ENCODE results near the gene YJEFN3.

The YJEFN3 gene

GRCh38 chr19:19500975-19501644 is 27.6 kb upstream of the YJEFN3 start:
- no peaks in the 10 kb centered on the region for H3K9me3 ChIP-seq (ENCODE audit: control insufficient read depth, low read length)
- no peaks in the 10 kb centered on the region for H3K27me3 ChIP-seq (replicated peaks; ENCODE audit: control insufficient read depth, insufficient read depth, low read length)
- H3K36me3 ChIP-seq (ENCODE audit: control insufficient read depth, insufficient read depth, low read length, severe bottlenecking), result peaks cover 85% of the 10 kb centered on the region
- no peak overlapping the region for H3K4me3 ChIP-seq (ENCODE audit: low read length)
- H3K9ac ChIP-seq (ENCODE audit: low read length), result no peak overlapping the region
- H3K4me1 ChIP-seq (ENCODE audit: control insufficient read depth, insufficient read depth, low read length), result no peaks in the 10 kb centered on the region
- DNase-seq (ENCODE audit: low read depth), result no peak

- Histone ChIP-seq H3K4me1 (ENCODE audit: control insufficient read depth, insufficient read depth, low read length) (no peaks in the 10 kb centered on the region), H3K4me3 (ENCODE audit: low read length) (no peak overlapping the region), H3K9me3 (ENCODE audit: control insufficient read depth, low read length) (no peaks in the 10 kb centered on the region), H3K36me3 (ENCODE audit: control insufficient read depth, insufficient read depth, low read length, severe bottlenecking) (peaks cover 85% of the 10 kb centered on the region), H3K9ac (ENCODE audit: low read length) (no peak overlapping the region), H3K27me3 (replicated peaks; ENCODE audit: control insufficient read depth, insufficient read depth, low read length) (no peaks in the 10 kb centered on the region)
- no peak for DNase-seq (ENCODE audit: low read depth)
These were observed 26.9 kb upstream of the YJEFN3 start for GRCh38 chr19:19501798-19502197.

- no peak overlapping the region for H3K4me3 ChIP-seq (ENCODE audit: low read length)
- no peaks in the 10 kb centered on the region for H3K4me1 ChIP-seq (ENCODE audit: control insufficient read depth, insufficient read depth, low read length)
- peaks cover 86% of the 10 kb centered on the region for H3K36me3 ChIP-seq (ENCODE audit: control insufficient read depth, insufficient read depth, low read length, severe bottlenecking)
- DNase-seq (ENCODE audit: low read depth), result no peak
- H3K27me3 ChIP-seq (replicated peaks; ENCODE audit: control insufficient read depth, insufficient read depth, low read length), result no peaks in the 10 kb centered on the region
- H3K9me3 ChIP-seq (ENCODE audit: control insufficient read depth, low read length), result no peaks in the 10 kb centered on the region
- H3K9ac ChIP-seq (ENCODE audit: low read length), result no peak overlapping the region
These were observed 26.4 kb upstream of the YJEFN3 start for GRCh38 chr19:19502281-19502680.

- Histone ChIP-seq H3K9ac (ENCODE audit: low read length) (no peak overlapping the region), H3K9me3 (ENCODE audit: control insufficient read depth, low read length) (no peaks in the 10 kb centered on the region), H3K36me3 (ENCODE audit: control insufficient read depth, insufficient read depth, low read length, severe bottlenecking) (peaks cover 91% of the 10 kb centered on the region), H3K4me1 (ENCODE audit: control insufficient read depth, insufficient read depth, low read length) (no peaks in the 10 kb centered on the region), H3K4me3 (ENCODE audit: low read length) (no peak overlapping the region), H3K27me3 (replicated peaks; ENCODE audit: control insufficient read depth, insufficient read depth, low read length) (no peaks in the 10 kb centered on the region)
- DNase-seq (ENCODE audit: low read depth), result no peak
These were observed 25.7 kb upstream of the YJEFN3 start for GRCh38 chr19:19502808-19503602.

DNA sequence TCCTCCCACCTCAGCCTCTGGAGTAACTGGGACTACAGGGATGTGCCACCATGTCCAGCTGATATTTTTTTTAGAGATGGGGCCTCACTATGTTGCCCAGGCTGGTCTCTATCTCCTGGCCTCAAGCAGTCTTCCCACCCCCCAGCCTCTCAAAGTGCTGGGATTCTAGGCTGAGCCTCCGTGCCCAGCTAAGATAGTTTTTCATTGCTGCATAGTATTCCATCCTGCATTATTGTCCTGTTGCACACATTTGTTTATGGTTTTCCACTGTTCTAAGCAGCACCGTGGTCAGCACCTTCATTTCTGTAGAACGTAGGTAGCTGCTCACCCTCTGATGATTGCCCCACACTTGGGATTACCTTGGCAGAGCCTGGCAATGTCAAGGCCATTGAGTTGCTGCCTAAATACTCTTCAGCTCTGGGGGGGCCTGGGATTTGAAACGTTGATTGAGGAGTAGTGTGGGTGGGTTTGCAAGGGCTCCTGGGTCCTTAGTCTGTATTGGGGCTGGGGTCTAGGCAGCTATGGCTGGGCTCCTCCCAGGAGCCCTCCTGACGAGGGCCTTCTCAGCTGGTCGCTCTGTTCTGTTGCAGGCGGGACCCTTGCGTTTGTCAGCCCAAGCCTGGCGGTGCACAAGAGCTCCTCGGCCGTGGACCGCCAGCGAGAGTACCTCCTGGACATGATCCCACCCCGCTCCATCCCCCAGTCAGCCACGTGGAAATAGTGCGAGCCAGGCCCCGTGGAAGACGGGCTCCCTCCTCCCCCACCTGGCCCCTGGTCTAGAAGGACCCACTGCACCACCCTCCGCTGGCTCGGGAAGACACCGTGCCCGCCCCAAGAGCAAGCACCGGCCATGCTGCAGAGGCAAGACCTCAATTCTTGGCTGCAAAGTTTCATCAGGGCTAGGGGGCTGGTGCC is 23.7 kb upstream of the YJEFN3 start:
- no peak overlapping the region for H3K4me3 ChIP-seq (ENCODE audit: low read length)
- H3K27me3 ChIP-seq (replicated peaks; ENCODE audit: control insufficient read depth, insufficient read depth, low read length), result no peaks in the 10 kb centered on the region
- no peak overlapping the region for H3K9ac ChIP-seq (ENCODE audit: low read length)
- H3K4me1 ChIP-seq (ENCODE audit: control insufficient read depth, insufficient read depth, low read length), result no peaks in the 10 kb centered on the region
- no peaks in the 10 kb centered on the region for H3K9me3 ChIP-seq (ENCODE audit: control insufficient read depth, low read length)
- DNase-seq (ENCODE audit: low read depth), result no peak
- peaks cover 75% of the 10 kb centered on the region for H3K36me3 ChIP-seq (ENCODE audit: control insufficient read depth, insufficient read depth, low read length, severe bottlenecking)

GRCh38 chr19:19505669-19506326 is 22.9 kb upstream of the YJEFN3 start:
- Histone ChIP-seq H3K4me1 (ENCODE audit: control insufficient read depth, insufficient read depth, low read length) (no peaks in the 10 kb centered on the region), H3K9me3 (ENCODE audit: control insufficient read depth, low read length) (no peaks in the 10 kb centered on the region), H3K4me3 (ENCODE audit: low read length) (no peak overlapping the region), H3K36me3 (ENCODE audit: control insufficient read depth, insufficient read depth, low read length, severe bottlenecking) (peaks cover 68% of the 10 kb centered on the region), H3K9ac (ENCODE audit: low read length) (no peak overlapping the region), H3K27me3 (replicated peaks; ENCODE audit: control insufficient read depth, insufficient read depth, low read length) (no peaks in the 10 kb centered on the region)
- DNase-seq (ENCODE audit: low read depth), result no peak

DNA sequence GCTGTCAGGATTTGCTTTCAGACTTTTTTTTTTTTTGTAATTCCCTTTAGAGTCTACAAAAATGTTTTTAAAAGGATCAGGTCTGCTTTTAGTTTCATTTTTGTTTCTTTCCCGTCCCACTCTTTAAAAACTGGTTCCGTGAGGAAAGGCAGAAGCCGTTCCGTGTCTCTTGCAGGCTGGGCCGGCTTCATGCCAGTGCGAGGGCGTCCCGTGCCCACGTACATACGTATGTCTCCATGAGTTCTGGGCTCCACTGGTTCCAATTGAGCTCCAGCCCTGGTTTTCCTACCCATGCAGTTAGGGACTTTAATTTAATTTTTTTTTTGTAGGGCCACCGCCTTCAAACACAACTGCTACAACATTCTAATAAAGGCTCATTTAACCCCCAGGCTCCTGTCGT is 22.1 kb upstream of the YJEFN3 start:
- no peaks in the 10 kb centered on the region for H3K4me1 ChIP-seq (ENCODE audit: control insufficient read depth, insufficient read depth, low read length)
- peaks cover 60% of the 10 kb centered on the region for H3K36me3 ChIP-seq (ENCODE audit: control insufficient read depth, insufficient read depth, low read length, severe bottlenecking)
- no peak overlapping the region for H3K9ac ChIP-seq (ENCODE audit: low read length)
- H3K9me3 ChIP-seq (ENCODE audit: control insufficient read depth, low read length), result no peaks in the 10 kb centered on the region
- DNase-seq (ENCODE audit: low read depth), result no peak
- H3K27me3 ChIP-seq (replicated peaks; ENCODE audit: control insufficient read depth, insufficient read depth, low read length), result no peaks in the 10 kb centered on the region
- H3K4me3 ChIP-seq (ENCODE audit: low read length), result no peak overlapping the region

- Histone ChIP-seq H3K36me3 (ENCODE audit: control insufficient read depth, insufficient read depth, low read length, severe bottlenecking) (peaks cover 52% of the 10 kb centered on the region), H3K9me3 (ENCODE audit: control insufficient read depth, low read length) (no peaks in the 10 kb centered on the region), H3K4me1 (ENCODE audit: control insufficient read depth, insufficient read depth, low read length) (no peaks in the 10 kb centered on the region), H3K4me3 (ENCODE audit: low read length) (no peak overlapping the region), H3K27me3 (replicated peaks; ENCODE audit: control insufficient read depth, insufficient read depth, low read length) (no peaks in the 10 kb centered on the region), H3K9ac (ENCODE audit: low read length) (no peak overlapping the region)
- DNase-seq (ENCODE audit: low read depth), result no peak
These were observed 21.4 kb upstream of the YJEFN3 start for GRCh38 chr19:19507354-19507753.

- H3K9ac ChIP-seq (ENCODE audit: low read length), result no peak overlapping the region
- no peaks in the 10 kb centered on the region for H3K9me3 ChIP-seq (ENCODE audit: control insufficient read depth, low read length)
- peaks cover 44% of the 10 kb centered on the region for H3K36me3 ChIP-seq (ENCODE audit: control insufficient read depth, insufficient read depth, low read length, severe bottlenecking)
- DNase-seq (ENCODE audit: low read depth), result no peak
- no peaks in the 10 kb centered on the region for H3K4me1 ChIP-seq (ENCODE audit: control insufficient read depth, insufficient read depth, low read length)
- H3K27me3 ChIP-seq (replicated peaks; ENCODE audit: control insufficient read depth, insufficient read depth, low read length), result no peaks in the 10 kb centered on the region
- no peak overlapping the region for H3K4me3 ChIP-seq (ENCODE audit: low read length)
These were observed 20.5 kb upstream of the YJEFN3 start for GRCh38 chr19:19508217-19508616.

DNA sequence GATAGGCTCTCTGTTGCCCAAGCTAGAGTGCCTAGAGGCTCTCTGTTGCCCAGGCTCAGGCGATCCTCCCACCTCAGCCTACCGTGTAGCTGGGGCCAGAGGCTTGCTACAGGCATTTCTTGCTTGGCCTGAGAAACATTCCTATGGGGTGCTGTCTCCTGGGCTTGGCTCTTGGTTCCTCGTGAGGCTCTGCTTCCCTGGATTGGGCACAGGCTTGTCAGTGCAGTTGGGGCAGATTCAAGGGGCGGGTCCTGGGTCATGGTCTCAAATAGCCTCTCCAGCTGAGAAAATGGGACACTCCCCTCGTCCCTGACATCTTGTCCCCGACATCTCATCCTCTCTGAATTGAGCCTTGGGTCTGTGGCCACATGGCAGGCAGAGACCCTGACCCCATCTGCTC is 18.3 kb upstream of the YJEFN3 start:
- no peak for DNase-seq (ENCODE audit: low read depth)
- H3K27me3 ChIP-seq (replicated peaks; ENCODE audit: control insufficient read depth, insufficient read depth, low read length), result no peaks in the 10 kb centered on the region
- no peaks in the 10 kb centered on the region for H3K9me3 ChIP-seq (ENCODE audit: control insufficient read depth, low read length)
- no peak overlapping the region for H3K4me3 ChIP-seq (ENCODE audit: low read length)
- peaks cover 3% of the 10 kb centered on the region for H3K4me1 ChIP-seq (ENCODE audit: control insufficient read depth, insufficient read depth, low read length)
- H3K36me3 ChIP-seq (ENCODE audit: control insufficient read depth, insufficient read depth, low read length, severe bottlenecking), result peaks cover 23% of the 10 kb centered on the region
- H3K9ac ChIP-seq (ENCODE audit: low read length), result no peak overlapping the region

GRCh38 chr19:19513682-19514081 is 15.0 kb upstream of the YJEFN3 start:
- no peaks in the 10 kb centered on the region for H3K36me3 ChIP-seq (ENCODE audit: control insufficient read depth, insufficient read depth, low read length, severe bottlenecking)
- peak overlapping the region; percentile 25 for H3K4me3 ChIP-seq (ENCODE audit: low read length)
- H3K4me1 ChIP-seq (ENCODE audit: control insufficient read depth, insufficient read depth, low read length), result peaks cover 13% of the 10 kb centered on the region
- DNase-seq (ENCODE audit: low read depth), result no peak
- H3K27me3 ChIP-seq (replicated peaks; ENCODE audit: control insufficient read depth, insufficient read depth, low read length), result no peaks in the 10 kb centered on the region
- no peak overlapping the region for H3K9ac ChIP-seq (ENCODE audit: low read length)
- no peaks in the 10 kb centered on the region for H3K9me3 ChIP-seq (ENCODE audit: control insufficient read depth, low read length)
